Stimulated activated CD8-positive, alpha-beta memory T cell treated with anti-CD3 and anti-CD28 coated beads, Interleukin-15, amount 100 ng/mL, for 4 hours (primary cell): ENCODE data around the gene ZNF708.
"Not testable (repeated sequence)": the region's sequence is repeated elsewhere in the genome, so short reads cannot be mapped to it uniquely, and the experiment has no call there.

ENCODE experiments used
- DNase-seq, 2 donors: peaks; one replicate each; pipeline ENCODE4 v3.0.0-alpha.2; 2020; ENCODE audit warnings: low read depth in 2 of 2

ZNF708 gene

DNA sequence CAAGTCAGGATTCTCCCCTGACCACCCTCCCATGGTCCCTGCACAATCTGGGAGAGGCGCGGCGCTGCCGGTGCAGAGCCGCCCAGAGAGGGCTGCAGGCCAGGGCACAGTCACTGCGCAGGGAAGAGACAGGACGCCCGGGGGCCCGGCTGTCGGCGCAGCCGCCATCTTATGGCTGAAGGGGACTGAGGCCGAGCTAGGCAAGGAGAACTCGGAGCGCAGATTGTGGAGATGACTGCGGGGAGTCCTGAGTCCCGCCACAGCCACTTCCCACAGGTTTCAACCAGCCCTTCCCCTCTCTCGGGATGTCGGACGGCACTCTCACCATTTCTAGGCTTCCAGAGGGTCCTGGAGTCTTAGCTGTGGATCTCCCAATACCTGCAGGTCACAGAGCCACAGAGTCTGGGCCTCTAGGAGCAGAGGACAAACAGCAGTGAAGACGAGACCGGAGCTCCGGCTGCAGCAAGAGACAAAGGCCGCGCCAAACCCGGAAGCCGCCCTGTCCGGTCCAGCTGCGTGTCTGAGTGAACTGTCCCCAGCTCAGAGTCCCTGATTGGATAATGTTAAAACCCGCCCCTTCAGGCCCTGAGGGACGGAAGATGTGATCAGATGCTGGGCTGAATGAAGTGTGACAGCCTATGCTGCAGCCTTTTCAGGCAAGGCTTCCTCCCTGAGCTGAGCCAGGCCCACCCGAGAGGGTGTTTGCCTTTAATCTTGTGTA, at the start of gene ZNF708:
ZNF708 (minus strand) TSS at position 526 of the 721 bp plus-strand sequence; CDS start at position 328, 198 bp downstream.
- peak; percentile 46 to 63 for DNase-seq

GRCh38 chr19:21362291-21362690, 33.1 kb upstream of the ZNF708 start:
- no peak for DNase-seq

DNA sequence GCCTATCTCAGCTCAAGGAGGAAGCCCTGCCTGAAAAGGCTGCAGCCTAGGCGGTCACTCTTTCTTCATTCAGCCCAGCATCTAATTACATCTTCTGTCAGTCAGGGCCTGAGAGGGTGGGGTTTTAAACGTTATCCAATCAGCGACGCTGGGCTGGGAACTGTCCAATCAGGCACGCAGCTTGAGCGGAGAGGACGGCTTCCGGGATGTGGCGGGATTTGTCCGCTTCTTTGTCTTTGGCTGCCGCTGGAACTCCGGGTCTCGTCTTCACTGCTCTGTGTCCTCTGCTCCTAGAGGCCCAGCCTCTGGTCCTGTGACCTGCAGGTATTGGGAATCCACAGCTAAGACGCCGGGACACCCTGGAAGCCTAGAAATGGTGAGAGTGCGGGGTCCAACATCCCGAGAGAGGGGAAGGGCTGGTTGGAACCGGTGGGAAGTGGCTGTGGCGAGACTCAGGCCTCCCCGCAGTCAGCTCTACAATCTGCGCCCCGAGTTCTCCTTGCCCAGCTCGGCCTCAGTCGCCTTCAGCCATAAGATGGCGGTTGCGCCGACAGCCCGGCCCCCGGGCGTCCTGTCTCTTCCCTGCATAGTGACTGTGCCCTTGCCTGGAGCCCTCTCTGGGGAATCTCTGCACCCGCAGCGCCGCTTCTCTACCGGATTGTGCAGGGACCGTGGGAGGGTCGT, 29.7 kb upstream of the ZNF708 start, which contains the start of gene ZNF738:
ZNF738 (plus strand) TSS at position 233 of the 684 bp plus-strand sequence; CDS start at position 374, 141 bp downstream.
- peak; percentile 57 to 69 for DNase-seq

DNA sequence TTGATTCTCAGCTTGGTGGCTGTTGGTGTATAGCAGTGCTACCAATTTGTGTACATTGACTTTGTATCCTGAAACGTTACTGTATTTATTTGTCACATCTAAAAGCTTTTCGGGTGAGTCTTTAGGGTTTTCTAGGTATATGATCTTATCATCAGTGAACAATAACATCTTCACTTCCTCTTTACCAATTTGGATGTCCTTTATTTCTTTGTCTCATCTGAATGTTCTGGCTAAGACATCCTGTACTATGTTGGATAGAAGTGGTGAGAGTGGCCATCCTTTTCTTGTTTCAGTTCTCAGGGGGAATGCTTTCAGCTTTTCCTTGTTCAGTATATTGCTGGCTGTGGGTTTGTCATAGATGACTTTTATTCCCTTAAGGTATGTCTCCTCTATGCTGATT, 23.6 kb upstream of the ZNF708 start:
- DNase-seq, result no peak

- not testable (repeated sequence) for DNase-seq
Observed at GRCh38 chr19:21344841-21345240, 15.6 kb upstream of the ZNF708 start.

GRCh38 chr19:21335721-21336120, 6.5 kb upstream of the ZNF708 start:
- DNase-seq, result no peak

- DNase-seq, result no peak
Observed at GRCh38 chr19:21328406-21328805, 804 bp downstream of the ZNF708 start.

GRCh38 chr19:21326169-21326568, 3.0 kb downstream of the ZNF708 start:
- DNase-seq, result no peak

GRCh38 chr19:21323000-21323399, 6.2 kb downstream of the ZNF708 start:
- no peak for DNase-seq

GRCh38 chr19:21322528-21322927, 6.7 kb downstream of the ZNF708 start:
- no peak for DNase-seq

- DNase-seq, result no peak
Observed at GRCh38 chr19:21321996-21322395, 7.2 kb downstream of the ZNF708 start.

DNA sequence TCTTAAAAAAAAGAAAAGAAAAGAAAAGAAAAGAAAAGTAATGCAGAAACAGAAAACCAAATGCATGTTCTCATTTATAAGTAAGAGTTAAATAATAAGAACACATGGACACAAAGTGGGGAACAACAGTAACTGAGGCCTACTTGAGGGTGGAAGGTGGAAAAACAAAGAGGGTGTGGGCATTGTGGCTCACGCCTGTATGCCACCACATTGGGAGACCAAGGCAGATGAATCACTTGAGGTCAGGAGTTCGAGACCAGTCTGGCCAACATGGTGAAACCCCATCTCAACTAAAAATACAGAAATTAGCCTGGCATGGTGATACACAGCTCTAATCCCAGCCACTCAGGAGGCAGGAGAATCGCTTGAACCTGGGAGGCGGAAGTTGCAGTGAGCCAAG, 8.1 kb downstream of the ZNF708 start:
- no peak for DNase-seq

GRCh38 chr19:21317821-21318220, 11.4 kb downstream of the ZNF708 start:
- no peak for DNase-seq

GRCh38 chr19:21314676-21315075, 14.5 kb downstream of the ZNF708 start:
- no peak for DNase-seq

- DNase-seq, result not testable (repeated sequence)
Observed at GRCh38 chr19:21312807-21313206, 16.4 kb downstream of the ZNF708 start.

DNA sequence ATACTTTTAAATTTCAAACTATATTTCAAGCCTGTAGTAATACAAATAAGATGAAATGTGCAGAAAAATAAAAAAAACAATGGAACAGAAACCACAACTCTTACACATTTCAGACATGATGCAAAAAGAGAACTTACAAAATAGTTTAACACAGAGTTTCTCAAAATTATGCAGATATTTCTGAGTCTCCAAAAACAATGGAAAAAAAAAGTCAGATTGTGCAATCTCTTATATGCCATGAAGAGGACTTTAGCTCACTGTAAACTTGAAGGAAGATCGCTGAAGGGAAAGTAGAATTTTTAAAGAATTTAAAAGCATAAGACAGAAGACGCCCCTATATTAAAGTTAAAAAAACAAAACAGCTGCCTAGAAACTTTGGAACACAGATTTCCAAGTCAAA, 20.4 kb downstream of the ZNF708 start:
- no peak for DNase-seq

GRCh38 chr19:21306881-21307479, 22.2 kb downstream of the ZNF708 start:
- DNase-seq, result not testable (repeated sequence)

DNA sequence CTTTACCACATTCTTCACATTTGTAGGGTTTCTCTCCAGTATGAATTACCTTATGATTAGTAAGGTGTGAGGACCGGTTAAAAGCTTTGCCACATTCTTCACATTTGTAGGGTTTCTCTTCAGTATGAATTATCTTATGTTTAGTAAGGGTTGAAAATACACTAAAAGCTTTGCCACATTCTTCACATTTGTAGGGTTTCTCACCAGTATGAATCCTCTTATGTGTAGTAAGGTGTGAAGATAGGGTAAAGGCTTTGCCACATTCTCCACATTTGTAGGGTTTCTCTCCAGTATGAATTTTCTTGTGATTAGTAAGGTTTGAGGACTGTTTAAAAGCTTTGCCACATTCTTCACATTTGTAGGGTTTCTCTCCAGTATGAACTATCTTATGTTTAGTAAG, 35.4 kb downstream of the ZNF708 start:
- not testable (repeated sequence) for DNase-seq

DNA sequence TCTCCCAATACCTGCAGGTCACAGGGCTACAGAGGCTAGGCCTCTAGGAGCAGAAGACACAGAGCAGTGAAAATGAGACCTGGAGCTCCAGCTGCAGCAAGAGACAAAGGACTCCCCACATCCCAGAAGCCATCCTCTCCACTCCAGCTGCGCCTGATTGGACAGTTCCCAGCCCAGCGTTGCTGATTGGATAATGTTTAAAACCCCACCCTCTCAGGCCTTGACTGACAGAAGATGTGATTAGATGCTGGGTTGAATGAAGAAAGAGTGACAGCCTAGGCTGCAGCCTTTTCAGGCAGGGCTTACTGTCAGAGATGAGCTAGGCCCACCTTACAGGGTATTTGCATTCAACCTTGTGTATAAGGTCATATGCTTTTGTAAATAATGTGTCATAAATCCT, 59.4 kb downstream of the ZNF708 start:
- DNase-seq, result no peak

DNA sequence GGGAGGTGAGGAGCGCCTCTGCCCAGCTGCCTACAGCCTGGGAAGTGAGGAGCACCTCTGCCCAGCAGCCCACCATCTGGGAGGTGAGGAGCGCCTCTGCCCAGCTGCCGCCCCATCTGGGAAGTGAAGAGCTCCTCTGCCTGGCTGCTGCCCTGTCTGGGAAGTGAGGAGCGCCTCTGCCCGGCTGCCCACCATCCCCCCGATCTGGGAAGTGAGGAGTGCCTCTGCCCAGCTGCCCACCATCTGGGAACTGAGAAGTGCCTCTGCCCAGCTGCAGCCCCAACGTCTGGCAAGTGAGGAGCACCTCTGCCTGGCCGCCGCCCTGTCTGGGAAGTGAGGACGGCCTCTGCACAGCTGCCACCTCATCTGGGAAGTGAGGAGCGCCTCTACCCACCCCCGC, 64.3 kb downstream of the ZNF708 start:
- DNase-seq, result no peak

- no peak for DNase-seq
Observed at GRCh38 chr19:21264416-21264815, 64.8 kb downstream of the ZNF708 start.

DNA sequence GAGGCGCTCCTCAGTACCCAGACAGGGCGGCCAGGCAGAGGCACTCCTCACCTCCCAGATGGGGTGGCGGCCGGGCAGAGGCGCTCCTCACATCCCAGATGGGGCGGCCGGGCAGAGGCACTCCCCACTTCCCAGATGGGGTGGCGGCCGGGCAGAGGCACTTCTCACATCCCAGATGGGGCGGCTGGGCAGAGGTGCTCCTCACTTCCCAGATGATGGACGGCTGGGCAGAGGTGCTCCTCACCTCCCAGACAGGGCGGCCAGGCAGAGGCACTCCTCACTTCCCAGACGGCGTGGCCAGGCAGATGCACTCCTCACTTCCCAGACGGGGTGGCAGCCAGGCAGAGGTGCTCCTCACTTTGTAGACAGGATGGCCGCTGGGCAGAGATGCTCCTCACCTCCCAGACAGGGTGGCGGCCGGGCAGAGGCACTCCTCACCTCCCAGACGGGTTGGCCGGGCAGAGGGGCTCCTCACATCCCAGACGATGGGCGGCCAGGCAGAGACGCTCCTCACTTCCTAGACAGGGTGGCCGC, 68.3 kb downstream of the ZNF708 start:
- DNase-seq, result not testable (repeated sequence)
